GM12878 (cell line): ENCODE measurements around the gene ATP1A1. TPM values are rescaled to one million over a fixed set of nuclear protein-coding genes. Genes with fewer than 3 reads are reported as not detected.

Experiments
- ATAC-seq: fragments of 200-7000 bp; cut with Tn5 transposase; 3 replicates; pipeline ENCODE4 v1.9.1; 2020; ENCODE audit warnings: mild to moderate bottlenecking, moderate library complexity
- BruUV-seq: library from RNA; stranded (reverse); fragments of 400-500 nt; replicated peaks from 2 replicates; lab custom pipeline; 2021; lab: Mats Ljungman, UMichigan
- CTCF ChIA-PET: fragments of 300-600 bp; sonication (Branson Sonifier 250); formaldehyde crosslinking; extraction: SDS; loops from one replicate; lab custom pipeline; 2021; ENCODE audit warnings: inconsistent platforms; lab: Yijun Ruan, JAX
- POLR2A ChIA-PET: fragments of 350-600 bp; formaldehyde crosslinking; extraction: SDS; loops from one replicate; lab custom pipeline; 2021; ENCODE audit warnings: inconsistent platforms; lab: Charles Lee
- RAD21 ChIA-PET: fragments of 300-600 bp; sonication (Branson Sonifier 250); formaldehyde crosslinking; loops from one replicate; lab custom pipeline; 2023; ENCODE audit warnings: antibody characterized with exemption; ENCODE audit not compliant: unreplicated experiment; lab: Charles Lee
- SMC1A ChIA-PET: fragments of 300-600 bp; sonication (Branson Sonifier 250); formaldehyde crosslinking; loops from one replicate; lab custom pipeline; 2023; ENCODE audit not compliant: unreplicated experiment, uncharacterized antibody; lab: Charles Lee
- DNase-seq: peaks from one replicate; pipeline ENCODE4 v3.0.0-alpha.2; 2011; ENCODE audit warnings: low read depth, low spot score
- FAIRE-seq: peaks from 3 replicates; lab custom pipeline; 2011; peaks lifted over from hg19 to GRCh38; lab: Jason Lieb, UNC
- H2AFZ ChIP-seq: 2 replicates; pipeline ENCODE4 v1.6.0; 2011; ENCODE audit warnings: low read depth, low read length, control low read depth; ENCODE audit not compliant: control insufficient read depth
- H3K27ac ChIP-seq: 2 replicates; pipeline ENCODE4 v1.5.1; 2011; ENCODE audit warnings: control low read depth; ENCODE audit not compliant: control insufficient read depth, insufficient read depth
- H3K27me3 ChIP-seq, 2 experiments: replicated peaks in 1 of 2; 2 replicates each; pipeline versions ENCODE4 v1.6.0 to v1.6.1; 2011; ENCODE audit warnings: low read length in 1 of 2; ENCODE audit not compliant: control insufficient read depth in 2 of 2, insufficient read depth in 2 of 2
- H3K36me3 ChIP-seq, 2 experiments: 2 replicates each; pipeline ENCODE4 v1.5.1; 2011; ENCODE audit warnings: low read length in 1 of 2; ENCODE audit not compliant: control insufficient read depth in 2 of 2, insufficient read depth in 2 of 2
- H3K4me1 ChIP-seq: 2 replicates; pipeline ENCODE4 v1.6.1; 2011; ENCODE audit warnings: mild to moderate bottlenecking, low read length, moderate library complexity, mixed read lengths; ENCODE audit not compliant: control insufficient read depth, insufficient read depth
- H3K4me2 ChIP-seq: 2 replicates; pipeline ENCODE4 v1.6.0; 2011; ENCODE audit warnings: control low read depth; ENCODE audit not compliant: control insufficient read depth, insufficient read depth
- H3K4me3 ChIP-seq: fragments of 200-600 bp; sonication (generic); 2 replicates; pipeline ENCODE4 v1.5.1; 2016
- H3K79me2 ChIP-seq: 2 replicates; pipeline ENCODE4 v1.6.0; 2011; ENCODE audit warnings: low read length; ENCODE audit not compliant: control insufficient read depth, insufficient read depth
- H3K9ac ChIP-seq: 2 replicates; pipeline ENCODE4 v1.8.0; 2011; ENCODE audit warnings: low read length, control low read depth, mixed read lengths; ENCODE audit not compliant: control insufficient read depth, insufficient read depth
- H3K9me3 ChIP-seq: replicated peaks from 3 replicates; pipeline ENCODE4 v1.5.1; 2011; ENCODE audit warnings: mild to moderate bottlenecking, low read length; ENCODE audit not compliant: control insufficient read depth, insufficient read depth
- H4K20me1 ChIP-seq: 2 replicates; pipeline ENCODE4 v1.6.0; 2011; ENCODE audit not compliant: control insufficient read depth, insufficient read depth
- ATF2 ChIP-seq: IDR thresholded peaks from 2 replicates; pipeline ENCODE4 v1.6.1; 2012; ENCODE audit warnings: low read length, inconsistent platforms
- CEBPB ChIP-seq, 2 experiments: fragments of 150-350 bp in 1 of 2; IDR thresholded peaks; 2 replicates each; pipeline ENCODE4 v1.6.1; 2012 to 2014; ENCODE audit warnings: low read depth in 2 of 2, low read length in 2 of 2, borderline replicate concordance in 1 of 2, inconsistent platforms in 1 of 2
- CHD4 ChIP-seq: fragments of 200-600 bp; sonication (generic); IDR thresholded peaks from 2 replicates; pipeline ENCODE4 v1.6.1; 2016; ENCODE audit warnings: mild to moderate bottlenecking
- CREM ChIP-seq: IDR thresholded peaks from 2 replicates; pipeline ENCODE4 v1.6.1; 2014; ENCODE audit warnings: antibody characterized with exemption, low read depth
- WGBS: methylation state at CpG from one replicate; pipeline ENCODE4 v1.1.6; 2016; ENCODE audit warnings: low lambda C conversion rate; ENCODE audit not compliant: insufficient replicate concordance, insufficient coverage; ENCODE audit errors: missing lambda C conversion rate; 5-methylcytosine and 5-hydroxymethylcytosine counted together
- in situ Hi-C: fragments of 300-500 bp; cut with MboI; formaldehyde crosslinking; loops from 9 replicates; pipeline ENCODE4 v1.14.3; 2018; ENCODE audit warnings: mixed read lengths
- intact Hi-C: fragments of 100-400 bp; cut with micrococcal nuclease; formaldehyde crosslinking; loops from one replicate; pipeline ENCODE4 v1.14.2; 2022; ENCODE audit not compliant: unreplicated experiment
- polyA plus RNA-seq, 11 experiments: library from polyadenylated mRNA; depleted of rRNA in 4 of 11; unstranded in 6 of 11; stranded (reverse) in 5 of 11; fragments of >200 nt; fragmentation: Nextera tagmentation in 4 of 11; fragmentation: Illumina TruSeq in 1 of 11; extraction: Ambion mirVana in 4 of 11; extraction: Trizol in 1 of 11; gene quantifications; 1 replicate in 1 of 11; 2 replicates in 10 of 11; pipeline versions ENCODE4 v1.2.1 to v1.2.3, GENCODE V29; 2011 to 2016; ENCODE audit warnings: inconsistent platforms in 2 of 11, missing spikeins in 2 of 11, low read depth in 1 of 11
- total RNA-seq, 4 experiments: library from RNA; depleted of rRNA in 3 of 4; stranded (reverse); fragments of >200 nt in 3 of 4; fragmentation: Illumina TruSeq in 1 of 4; extraction: Trizol in 1 of 4; gene quantifications; 2 replicates each; pipeline versions ENCODE4 v1.2.1 to v1.2.3, GENCODE V29; 2013 to 2021

ATP1A1 gene
- total and polyA plus RNA-seq, 10 of the 15 experiments (the other 5 are each of a cell fraction or from before 2014, with no cell fraction given) = 113 to 566 (median 313) TPM

- Histone ChIP-seq H3K4me1 (peaks cover 34% of the 10 kb centered on the region), H3K27ac (no peak overlapping the region), H3K4me2 (peak overlapping the region; percentile 67), H3K27me3 (no peaks in the 10 kb centered on the region), H3K9me3 (no peaks in the 10 kb centered on the region), H3K9ac (no peak overlapping the region), H4K20me1 (no peaks in the 10 kb centered on the region), H3K4me3 (no peak overlapping the region), H3K79me2 (peaks cover 68% of the 10 kb centered on the region), H2AFZ (no peak overlapping the region), H3K36me3 (peaks cover 15 to 26% of the 10 kb centered on the region in 2 experiments)
- 93% methylated on average over 4 of the region's 4 CpGs for WGBS
- ChIA-PET CTCF (interaction anchor here (0.7 to 4.2 kb wide), 7 partner anchors 9 to 244 kb away, joined by 3 to 22 read pairs (median 6); no protein-coding TSS in a partner anchor), POLR2A (interaction anchor here (0.6 to 1.4 kb wide), 3 partner anchors 9 to 159 kb away, joined by 3 to 5 read pairs (median 4); partner anchors contain the start of gene ATP1A1), RAD21 (interaction anchor here (0.9 to 3.7 kb wide), 10 partner anchors 8 to 154 kb away, joined by 3 to 17 read pairs (median 4); partner anchors contain the start of gene ATP1A1), SMC1A (interaction anchor here (0.8 to 5.5 kb wide), 14 partner anchors 8 to 244 kb away, joined by 3 to 31 read pairs (median 6); no protein-coding TSS in a partner anchor)
- no peak for DNase-seq
- no peak for FAIRE-seq
- in situ Hi-C loops = loop anchor here (10.0 kb wide), 1 partner anchor 692 kb away; no protein-coding TSS in a partner anchor
- BruUV-seq = no TSS peak
- no peak for ATAC-seq
- intact Hi-C loops = no loop called here
- TF ChIP-seq CREM = no peak
- no peak for TF ChIP-seq ATF2
- TF ChIP-seq CEBPB (IDR thresholded peaks at IDR 0.05; ENCODE audit: borderline replicate concordance in 1 of 2, low read depth in 2 of 2, low read length in 2 of 2) = no peak
- TF ChIP-seq CHD4 = no peak
Observed at GRCh38 chr1:116382857-116383483, 9.9 kb downstream of the ATP1A1 start.
